Measurements from ENCODE around the gene CMC2.

DNA sequence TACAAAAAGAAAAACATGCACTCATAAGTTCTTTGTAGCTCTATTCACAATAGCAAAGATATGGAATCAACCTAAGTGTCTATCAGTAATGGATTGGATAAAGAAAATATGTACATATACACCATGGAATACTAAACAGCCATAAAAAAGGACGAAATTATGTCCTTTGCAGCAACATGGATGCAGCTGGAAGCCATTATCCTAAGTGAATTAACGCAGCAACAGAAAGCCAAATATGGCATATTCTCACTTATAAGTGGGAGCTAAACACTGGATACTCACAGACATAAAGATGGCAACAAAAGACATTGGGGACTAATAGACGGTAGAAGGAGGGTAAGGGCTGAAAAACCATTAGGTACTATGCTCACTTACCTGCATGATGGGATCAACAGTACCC is 5.8 kb downstream of the CMC2 start:
- TF ChIP-seq, protein P1, sequence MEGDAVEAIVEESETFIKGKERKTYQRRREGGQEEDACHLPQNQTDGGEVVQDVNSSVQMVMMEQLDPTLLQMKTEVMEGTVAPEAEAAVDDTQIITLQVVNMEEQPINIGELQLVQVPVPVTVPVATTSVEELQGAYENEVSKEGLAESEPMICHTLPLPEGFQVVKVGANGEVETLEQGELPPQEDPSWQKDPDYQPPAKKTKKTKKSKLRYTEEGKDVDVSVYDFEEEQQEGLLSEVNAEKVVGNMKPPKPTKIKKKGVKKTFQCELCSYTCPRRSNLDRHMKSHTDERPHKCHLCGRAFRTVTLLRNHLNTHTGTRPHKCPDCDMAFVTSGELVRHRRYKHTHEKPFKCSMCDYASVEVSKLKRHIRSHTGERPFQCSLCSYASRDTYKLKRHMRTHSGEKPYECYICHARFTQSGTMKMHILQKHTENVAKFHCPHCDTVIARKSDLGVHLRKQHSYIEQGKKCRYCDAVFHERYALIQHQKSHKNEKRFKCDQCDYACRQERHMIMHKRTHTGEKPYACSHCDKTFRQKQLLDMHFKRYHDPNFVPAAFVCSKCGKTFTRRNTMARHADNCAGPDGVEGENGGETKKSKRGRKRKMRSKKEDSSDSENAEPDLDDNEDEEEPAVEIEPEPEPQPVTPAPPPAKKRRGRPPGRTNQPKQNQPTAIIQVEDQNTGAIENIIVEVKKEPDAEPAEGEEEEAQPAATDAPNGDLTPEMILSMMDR (IDR thresholded peaks at IDR 0.05): no peak
- TF ChIP-seq POLR2AphosphoS5 (IDR thresholded peaks at IDR 0.05): no peak

All from breast epithelium (tissue), 3 donors.